GDM1 (cell line): ENCODE measurements around the gene IP6K1.
"Not testable (repeated sequence)": the region's sequence is repeated elsewhere in the genome, so short reads cannot be mapped to it uniquely, and the experiment has no call there.

Experiments used
- DNase-seq: peaks from one replicate; lab custom pipeline; 2025; lab: John Stamatoyannopoulos, UW

Gene IP6K1

DNA sequence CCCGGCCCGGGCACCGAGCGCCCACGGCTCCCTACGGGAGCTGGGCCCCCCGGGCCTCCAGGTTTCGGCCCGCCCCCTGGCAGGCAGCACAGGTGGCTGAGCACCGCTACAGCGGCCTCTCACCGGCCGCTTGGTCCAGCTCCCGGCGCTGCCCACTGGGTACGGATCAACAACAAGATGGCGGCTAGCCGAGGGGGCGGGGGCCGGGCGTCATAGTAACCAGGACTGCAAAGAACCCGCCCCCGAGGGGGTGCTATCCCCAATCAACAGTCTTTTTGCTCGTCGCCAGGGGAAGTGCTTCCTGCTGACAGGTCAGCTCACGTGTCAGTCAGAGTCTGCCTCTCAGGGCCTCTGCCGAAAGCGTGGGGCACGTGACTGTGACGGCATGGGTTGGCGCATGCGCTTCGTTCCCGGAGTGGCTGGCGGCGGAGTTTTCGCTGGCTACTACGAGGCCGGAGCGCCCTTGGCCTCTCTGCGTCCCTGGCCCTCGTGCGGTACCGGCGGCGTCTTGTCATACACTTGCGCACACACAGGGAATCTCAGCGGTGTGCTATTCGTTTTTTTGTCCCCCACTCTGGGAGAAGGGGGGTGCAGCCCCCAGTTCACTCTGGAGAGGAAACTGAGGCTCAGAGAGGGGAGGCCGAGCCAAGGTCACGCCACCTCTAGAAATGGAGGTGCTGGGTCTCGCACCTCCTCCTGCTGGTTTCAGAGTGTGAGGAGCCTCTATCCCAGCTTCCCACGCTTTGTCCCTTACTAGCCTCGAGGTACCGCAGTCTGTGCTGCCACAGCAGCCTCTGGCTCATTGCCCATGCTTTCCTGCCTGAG, at the start of gene IP6K1:
Gene IP6K1, minus strand, starts transcription at position 186 of the 825 bp plus-strand sequence. CDS start 38,502 bp downstream, outside the sequence.
- peak; percentile 99 for DNase-seq

- peak; percentile 27 for DNase-seq
Observed at GRCh38 chr3:49831341-49831740, 45.0 kb upstream of the IP6K1 start.

GRCh38 chr3:49826016-49826415, 39.7 kb upstream of the IP6K1 start:
- DNase-seq = no peak

DNA sequence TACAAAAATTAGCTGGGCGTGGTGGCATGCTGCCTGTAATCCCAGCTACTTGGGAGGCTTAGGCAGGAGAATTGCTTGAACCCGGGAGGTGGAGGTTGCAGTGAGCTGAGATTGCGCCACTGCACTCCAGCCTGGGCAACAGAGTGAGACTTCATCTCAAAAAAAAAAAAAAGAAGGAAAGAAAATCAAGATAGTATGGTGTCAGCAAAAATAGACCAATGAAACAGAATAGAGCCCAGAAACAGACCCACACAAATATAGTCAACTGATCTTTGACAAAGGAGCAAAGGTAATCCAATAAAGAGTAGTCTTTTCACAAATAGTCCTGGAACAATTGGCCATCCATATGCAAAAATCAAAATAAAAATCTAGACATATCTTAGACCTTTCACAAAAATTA, 36.8 kb upstream of the IP6K1 start:
- not testable (repeated sequence) for DNase-seq

- peak; percentile 45 for DNase-seq
Observed at GRCh38 chr3:49813497-49814174, 27.3 kb upstream of the IP6K1 start, which contains the start of gene UBA7. Gene UBA7 (minus strand): TSS chr3:49813953. CDS start chr3:49813787, 166 bp downstream.

DNA sequence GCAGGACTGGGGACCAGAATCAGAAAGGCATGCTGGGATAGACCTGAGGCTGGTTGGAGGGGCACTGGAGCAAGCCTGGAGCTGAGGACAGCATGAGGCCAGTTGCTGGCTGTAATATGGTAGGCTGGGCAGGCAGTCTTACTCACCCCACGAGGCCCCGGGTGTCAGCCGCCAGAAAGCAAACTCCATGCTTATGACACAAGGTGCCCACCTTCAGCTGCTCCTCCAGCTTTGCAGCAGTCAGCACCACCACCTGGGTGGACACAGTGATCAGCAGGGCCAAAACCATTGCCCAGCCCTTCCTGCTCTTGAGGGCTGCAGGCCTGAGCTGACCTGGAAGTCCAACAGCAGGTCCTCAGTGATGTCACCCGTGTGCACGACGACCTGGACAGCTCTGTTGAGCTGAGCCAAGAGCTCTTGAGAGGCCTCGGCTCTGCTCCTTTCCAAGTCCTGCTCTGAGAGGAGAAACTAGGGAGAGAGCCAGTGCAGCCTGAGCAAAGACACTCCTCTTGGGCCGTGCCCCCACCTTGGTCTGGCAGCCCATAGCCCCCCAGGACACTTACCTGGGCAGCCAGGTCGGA, 26.7 kb upstream of the IP6K1 start:
- DNase-seq = no peak

DNA sequence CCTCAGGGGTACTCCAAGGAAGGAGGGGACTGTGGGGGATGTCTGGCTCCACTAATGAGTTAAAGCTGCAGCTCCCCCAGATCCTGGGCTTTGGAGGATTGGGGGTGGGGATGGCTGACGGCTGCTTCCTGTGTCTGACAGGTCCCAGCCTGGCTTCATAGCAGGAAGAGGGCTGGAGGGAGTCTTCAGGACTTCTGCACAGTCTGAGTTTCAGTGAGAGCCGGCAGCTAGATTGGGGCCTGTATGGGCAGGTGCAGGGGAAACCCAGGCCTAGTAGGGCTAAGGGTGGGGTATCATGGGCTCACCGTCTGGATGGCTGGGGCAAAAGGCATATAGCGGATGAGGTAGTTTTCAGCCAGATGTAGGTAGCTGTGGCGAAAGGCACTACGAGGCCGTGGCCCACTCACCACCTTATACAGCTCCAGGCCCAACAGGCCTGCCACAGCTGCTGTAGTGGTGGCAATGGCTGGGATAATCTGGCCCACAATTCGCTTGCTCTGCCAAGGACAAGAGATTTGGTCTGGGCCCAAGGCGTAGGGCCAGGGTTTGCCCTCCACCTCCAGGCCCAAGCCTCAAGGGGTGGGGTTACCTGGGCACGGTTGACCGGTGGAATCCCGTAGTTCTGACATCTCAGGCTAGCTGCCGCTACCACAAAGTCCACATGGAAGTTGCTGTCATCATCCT, 21.2 kb upstream of the IP6K1 start:
- DNase-seq = peak; percentile 75

DNA sequence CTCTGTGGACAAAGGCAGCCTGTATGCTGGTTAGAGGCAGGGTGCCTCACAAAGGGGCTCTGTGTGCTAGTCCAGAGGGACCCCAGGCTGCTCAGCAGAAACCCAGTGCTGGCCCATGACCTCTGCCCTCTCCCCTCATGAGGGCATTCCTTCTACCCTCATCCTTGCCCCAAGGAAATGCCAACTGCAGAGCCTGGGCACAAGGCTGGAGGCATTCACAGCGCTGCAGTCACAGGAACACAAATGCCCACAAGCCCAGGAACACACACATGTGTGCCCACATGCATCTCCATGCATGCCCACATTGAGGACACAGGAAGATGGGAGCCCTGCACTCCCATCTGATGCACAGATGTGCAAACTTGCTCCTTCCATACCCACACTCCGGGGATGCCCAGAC, 20.5 kb upstream of the IP6K1 start:
- peak; percentile 65 for DNase-seq

DNA sequence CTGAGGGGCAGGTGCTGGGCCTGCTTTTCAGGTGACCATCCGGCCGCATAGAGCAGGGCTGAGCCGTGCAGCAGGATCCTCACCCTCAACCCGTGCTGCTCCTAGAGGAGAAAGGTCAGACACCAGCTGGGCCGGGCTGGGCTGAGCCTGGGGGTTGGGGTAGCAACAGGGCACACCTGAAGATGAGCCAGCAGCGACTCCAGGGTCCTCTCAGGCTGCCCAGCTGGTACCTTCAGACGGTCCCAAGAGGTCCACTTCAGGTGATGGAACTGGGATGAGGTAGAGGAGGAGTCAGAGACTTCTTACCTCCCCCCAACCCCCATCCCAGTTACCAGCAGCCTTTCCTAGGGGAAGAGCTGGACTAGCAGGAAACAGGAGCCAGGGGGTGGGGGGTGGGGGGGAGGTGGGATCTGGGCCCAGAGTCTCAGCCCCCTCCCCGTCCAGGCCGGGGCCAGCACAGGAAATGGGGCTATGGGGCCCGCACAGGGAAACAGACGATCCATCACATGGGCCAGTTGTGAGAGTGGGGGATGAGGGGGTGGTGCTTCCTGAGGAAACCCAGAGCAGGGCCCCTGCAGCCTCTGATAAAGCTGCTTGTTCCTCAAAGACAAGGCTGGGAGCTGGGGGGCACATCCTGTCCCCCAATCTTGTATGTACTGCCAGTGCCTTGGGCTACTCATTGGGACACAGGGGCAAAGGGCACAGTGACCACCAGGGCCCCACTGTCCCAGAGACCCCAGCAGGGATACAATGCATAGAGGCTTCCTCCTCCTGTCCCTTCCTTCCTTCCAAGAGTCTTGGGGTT, 19.8 kb upstream of the IP6K1 start:
- peak; percentile 95 for DNase-seq

GRCh38 chr3:49805367-49805782, 19.0 kb upstream of the IP6K1 start:
- peak; percentile 91 for DNase-seq

DNA sequence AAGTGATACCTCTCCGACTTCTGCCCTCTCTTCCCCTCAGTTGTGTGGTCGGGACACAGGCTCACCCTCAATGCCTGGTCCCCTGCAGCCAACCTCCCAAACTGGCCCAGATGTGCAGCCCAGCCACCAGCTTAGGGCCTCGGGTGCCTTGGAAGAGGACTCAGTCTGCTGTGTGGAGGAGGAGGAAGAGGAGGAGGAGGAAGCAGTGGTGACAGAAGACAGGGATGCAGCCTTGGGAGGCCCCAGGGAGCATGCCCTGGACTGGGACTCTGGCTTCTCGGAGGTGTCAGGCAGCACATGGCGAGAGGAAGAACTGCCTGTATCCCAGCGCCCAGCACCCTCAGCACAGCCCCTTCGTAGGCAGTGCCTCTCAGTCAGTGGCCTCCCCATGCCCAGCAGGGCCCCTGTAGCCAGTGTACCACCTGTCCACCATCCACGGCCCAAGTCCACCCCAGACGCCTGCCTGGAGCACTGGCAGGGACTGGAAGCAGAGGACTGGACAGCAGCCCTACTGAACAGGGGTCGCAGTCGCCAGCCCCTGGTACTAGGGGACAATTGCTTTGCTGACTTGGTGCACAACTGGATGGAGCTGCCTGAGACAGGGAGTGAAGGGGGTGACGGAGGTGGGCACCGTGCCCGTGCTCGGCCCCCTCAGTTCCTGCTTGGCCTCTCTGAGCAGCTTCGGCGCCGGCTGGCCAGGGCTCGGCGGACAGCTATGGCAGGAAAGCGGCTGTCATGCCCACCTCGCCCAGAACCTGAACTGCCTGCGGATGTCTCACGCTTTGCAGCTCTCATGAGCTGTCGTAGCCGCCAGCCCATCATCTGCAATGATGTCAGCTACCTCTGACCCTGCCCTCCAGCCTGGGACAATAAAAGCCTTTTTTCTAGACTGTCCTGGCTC, 18.0 kb upstream of the IP6K1 start:
- no peak for DNase-seq

DNA sequence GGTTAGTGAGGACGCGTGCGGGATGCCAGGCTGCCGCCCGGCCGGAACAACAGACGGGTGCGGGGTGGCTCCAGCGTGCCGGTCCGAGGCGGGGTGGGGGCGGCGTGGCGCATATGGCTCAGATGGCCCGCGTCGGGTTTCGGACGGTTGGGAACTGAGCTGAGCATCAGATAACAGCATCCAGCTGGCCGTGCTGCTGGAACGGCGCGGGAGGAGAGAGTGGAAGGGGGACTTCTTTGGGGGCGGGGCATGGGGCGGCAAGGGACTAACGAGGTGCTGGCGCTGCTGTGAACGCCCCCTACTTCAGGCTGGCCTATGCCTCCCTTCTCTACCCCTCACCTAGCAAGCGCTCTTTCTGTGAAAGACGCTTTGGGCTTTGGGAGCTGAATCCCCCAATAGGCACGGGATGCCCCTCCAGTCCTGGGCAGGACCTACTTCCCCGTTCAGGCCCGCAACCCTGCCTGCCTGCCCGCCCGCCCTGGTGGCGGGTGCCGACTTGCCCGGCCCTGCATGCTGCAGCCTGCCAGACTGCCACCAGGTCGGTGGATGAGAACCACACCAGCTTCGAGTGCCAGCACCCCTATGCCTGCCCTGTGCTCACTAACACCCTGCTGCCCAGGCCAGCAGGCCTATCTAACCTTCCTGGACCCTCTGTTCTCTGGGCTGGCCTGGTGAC, 17.3 kb upstream of the IP6K1 start:
- DNase-seq = peak; percentile 77

- peak; percentile 83 for DNase-seq
Observed at GRCh38 chr3:49802719-49803464, 16.6 kb upstream of the IP6K1 start, which contains the start of gene INKA1. Gene INKA1 (plus strand): TSS chr3:49803261. CDS start chr3:49803393, 132 bp downstream.

GRCh38 chr3:49801160-49801559, 14.8 kb upstream of the IP6K1 start:
- no peak for DNase-seq

DNA sequence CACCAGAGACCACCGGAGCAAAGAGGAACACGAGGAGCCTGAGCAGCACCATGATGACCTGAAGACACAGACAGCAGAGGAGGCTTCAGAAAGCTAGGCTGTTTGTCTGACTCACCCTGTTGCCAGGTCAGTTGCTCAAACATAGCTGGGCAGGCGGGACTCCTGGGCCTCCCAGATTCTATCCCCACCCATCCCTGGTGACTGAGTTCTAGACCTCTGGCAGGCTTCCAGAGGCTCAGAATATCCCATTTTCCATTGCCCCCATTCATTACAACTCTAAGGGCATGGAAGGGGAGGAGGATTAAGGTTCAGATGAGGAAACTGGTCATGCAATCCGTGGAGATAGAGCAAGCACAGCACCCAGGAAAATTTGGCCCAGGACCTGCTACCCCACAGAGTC, 13.4 kb upstream of the IP6K1 start, which contains the start of gene CDHR4:
Gene CDHR4, minus strand, starts transcription at position 113 of the 400 bp plus-strand sequence. Its CDS starts 61 bp downstream, at position 52.
- no peak for DNase-seq

DNA sequence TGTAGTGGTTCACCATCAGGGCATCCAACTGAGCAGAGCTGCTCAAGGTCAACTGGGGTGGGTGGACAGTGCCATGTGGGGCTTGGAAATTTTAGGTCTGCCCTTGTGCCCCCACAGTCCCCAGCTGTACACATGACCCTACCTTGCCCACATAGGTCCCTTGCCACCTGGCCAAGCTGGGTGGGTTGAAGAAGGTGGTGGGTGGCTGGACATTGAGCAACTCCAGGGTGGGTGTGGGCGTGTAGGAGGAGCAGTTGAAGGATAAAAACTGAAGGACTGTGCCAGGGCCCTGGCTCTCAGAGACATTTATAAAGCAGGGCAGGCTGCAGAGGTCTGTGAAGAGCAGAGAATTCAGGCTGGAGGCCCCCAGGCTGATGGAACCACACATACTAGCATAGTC, 12.8 kb upstream of the IP6K1 start:
- DNase-seq = no peak

DNA sequence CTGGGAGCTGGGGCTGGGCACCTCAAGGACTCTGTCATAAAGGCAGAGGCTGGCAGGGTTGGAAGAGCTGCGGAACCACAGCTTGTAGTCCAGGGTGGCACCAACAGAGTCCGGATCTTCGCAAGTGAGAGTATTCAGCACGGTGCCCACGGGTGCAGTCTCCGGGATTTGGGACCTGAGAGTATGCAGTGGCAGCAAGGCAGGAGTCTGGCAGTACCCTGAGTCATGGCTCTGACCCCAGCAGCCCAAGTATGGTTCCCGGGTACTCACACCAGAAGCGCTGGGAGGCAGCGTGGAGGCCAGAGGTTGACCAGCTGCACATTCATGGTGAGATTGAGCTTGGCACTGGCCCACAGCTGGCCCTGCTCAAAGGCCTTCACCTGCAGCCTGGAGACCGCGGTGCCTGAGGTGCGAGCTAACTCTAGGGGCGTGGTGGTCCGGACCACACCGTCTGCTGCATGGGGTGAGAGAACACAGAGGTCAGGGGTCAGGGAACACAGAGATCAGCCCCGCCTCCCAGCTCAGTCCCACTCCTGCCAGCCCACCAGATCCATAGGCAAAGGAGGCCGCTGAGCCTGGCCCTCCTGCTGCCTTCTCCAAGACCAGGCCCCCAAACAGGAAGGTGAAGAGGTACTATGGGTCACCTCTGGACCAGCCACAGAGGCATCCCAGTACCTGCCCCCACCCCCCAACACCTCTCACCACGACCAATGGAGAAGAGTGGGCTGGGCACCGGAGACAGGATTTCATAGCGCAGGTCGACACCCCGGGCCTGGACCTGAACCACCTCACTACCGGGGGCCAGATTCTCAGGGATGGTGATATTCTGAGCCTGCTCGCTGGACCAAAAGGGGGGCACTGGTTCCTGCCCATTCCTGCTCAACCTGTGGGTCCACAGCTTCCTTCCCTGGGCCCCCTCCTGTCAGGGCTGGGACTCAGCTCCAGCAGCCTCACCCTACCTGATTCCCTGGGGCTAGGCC, 8.9 kb upstream of the IP6K1 start:
- DNase-seq = no peak

DNA sequence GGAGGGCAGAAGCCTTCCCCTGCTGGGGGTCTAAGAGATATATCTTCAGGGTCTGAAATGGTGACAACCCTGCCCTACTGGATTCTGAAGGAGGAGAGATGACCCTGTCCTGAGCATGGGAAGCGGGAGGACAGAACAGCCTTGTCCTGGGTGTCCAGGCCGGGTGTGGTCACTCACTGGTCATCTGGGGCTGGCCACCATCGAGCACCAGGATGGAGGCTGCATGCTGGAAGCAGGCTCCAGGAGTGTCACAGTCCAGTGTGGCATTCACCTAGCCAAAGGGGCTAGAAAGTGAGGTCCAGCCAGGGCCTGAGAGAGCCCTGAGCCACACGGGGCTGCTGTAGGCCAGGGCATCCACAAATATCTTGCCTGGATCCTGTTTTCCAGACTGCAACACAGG, 8.1 kb upstream of the IP6K1 start:
- DNase-seq = no peak
